Ovary (tissue), 9 donors: Measurements from ENCODE around the gene STX11. TPM values are rescaled to one million over a fixed set of nuclear protein-coding genes. Genes with fewer than 3 reads are reported as not detected.

Experiments used
- DNase-seq, 5 donors: peaks; one replicate each; pipeline ENCODE4 v3.0.0-alpha.2; 2019 to 2020
- H3K27ac ChIP-seq, 2 donors: fragments of 200-600 bp; one replicate each; pipeline versions ENCODE4 v1.5.1 to v1.8.0; 2019 to 2022
- H3K27me3 ChIP-seq: fragments of 200-600 bp; one replicate; pipeline ENCODE4 v1.8.0; 2022
- H3K36me3 ChIP-seq: fragments of 200-600 bp; sonication (generic); one replicate; pipeline ENCODE4 v1.5.1; 2019
- H3K4me1 ChIP-seq: one replicate; pipeline ENCODE4 v1.8.1; 2013; ENCODE audit warnings: mild to moderate bottlenecking, moderate library complexity; ENCODE audit not compliant: insufficient read depth
- H3K4me3 ChIP-seq: fragments of 200-600 bp; sonication (generic); one replicate; pipeline ENCODE4 v1.5.1; 2017
- H3K9me3 ChIP-seq, 2 donors: fragments of 200-600 bp in 1 of 2; sonication (generic) in 1 of 2; one replicate each; pipeline versions ENCODE4 v1.5.1 to v1.8.1; 2013 to 2019; ENCODE audit warnings: mild to moderate bottlenecking in 1 of 2, moderate library complexity in 1 of 2
- EP300 ChIP-seq: sonication (generic); formaldehyde crosslinking; IDR thresholded peaks from one replicate; pipeline ENCODE4 v1.6.1; 2017; ENCODE audit warnings: antibody characterized with exemption
- POLR2A ChIP-seq: fragments of 450-650 bp; IDR thresholded peaks from one replicate; pipeline ENCODE4 v1.6.1; 2017; ENCODE audit warnings: antibody characterized with exemption, mild to moderate bottlenecking, moderate library complexity
- WGBS, 3 donors: extraction: QIAGEN DNeasy Blood & Tissue Kit in 1 of 3; methylation state at CpG; one replicate each; pipeline versions ENCODE4 v1.1.5 to v1.1.7; 2013 to 2017; 5-methylcytosine and 5-hydroxymethylcytosine counted together
- intact Hi-C, 4 donors: fragments of 100-400 bp; cut with DNase I; formaldehyde crosslinking; loops; one replicate each; pipeline versions ENCODE4 v1.11.0 to v1.15.1; 2022 to 2023
- polyA plus RNA-seq, 2 donors: library from polyadenylated mRNA; stranded (reverse); fragments of 200-250 nt in 1 of 2; fragments of 350-450 nt in 1 of 2; fragmentation: Illumina TruSeq in 1 of 2; extraction: RNeasy Lipid Tissue Mini Kit (QIAGEN cat#74804) in 1 of 2; gene quantifications; one replicate each; pipeline ENCODE4 v1.2.3, GENCODE V29; 2013 to 2014
- total RNA-seq, 7 donors: library from RNA; depleted of rRNA in 2 of 7; stranded (reverse); fragments of >200 nt in 2 of 7; fragmentation: NEBNext Ultra II Directional in 3 of 7; extraction: Animal tissue kit (Norgen Biotek cat#: 25700) in 3 of 7; gene quantifications; one replicate each; pipeline versions ENCODE4 v1.1.0 to v1.2.4, GENCODE V29; 2016 to 2023
- TF ChIP-seq, protein P1 (sequence below), 3 donors: fragments of 450-650 bp in 2 of 3; fragments of 200-600 bp in 1 of 3; IDR thresholded peaks; one replicate each; pipeline versions ENCODE4 v1.5.1 to v1.8.0; 2016 to 2022; ENCODE audit warnings: antibody characterized with exemption in 3 of 3, mild to moderate bottlenecking in 1 of 3
- donor health status: DM: no; HTN: no; CAD: no; lungs with moderate emphysema.
- donor health status: DM: no; HTN: no; CAD: no.
- donor health status: Bipolar disorder and iron deficiency.
- donor health status: DM: yes; HTN: yes; CAD: no.
- donor health status: DM: no; HTN: no; CAD: no.
- donor health status: DM: yes; HTN: yes; CAD: no.

The STX11 gene
- total and polyA plus RNA-seq, 9 donors: 0.45 to 6.0 (median 1.7) TPM

- Histone ChIP-seq H3K4me1 (no peaks in the 10 kb centered on the region), H3K9me3 (no peaks in the 10 kb centered on the region), H3K4me3 (no peak overlapping the region), H3K27ac (no peak overlapping the region), H3K27me3 (no peaks in the 10 kb centered on the region), H3K36me3 (no peaks in the 10 kb centered on the region)
- TF ChIP-seq POLR2A (no peak), EP300 (no peak)
- TF ChIP-seq, protein P1, sequence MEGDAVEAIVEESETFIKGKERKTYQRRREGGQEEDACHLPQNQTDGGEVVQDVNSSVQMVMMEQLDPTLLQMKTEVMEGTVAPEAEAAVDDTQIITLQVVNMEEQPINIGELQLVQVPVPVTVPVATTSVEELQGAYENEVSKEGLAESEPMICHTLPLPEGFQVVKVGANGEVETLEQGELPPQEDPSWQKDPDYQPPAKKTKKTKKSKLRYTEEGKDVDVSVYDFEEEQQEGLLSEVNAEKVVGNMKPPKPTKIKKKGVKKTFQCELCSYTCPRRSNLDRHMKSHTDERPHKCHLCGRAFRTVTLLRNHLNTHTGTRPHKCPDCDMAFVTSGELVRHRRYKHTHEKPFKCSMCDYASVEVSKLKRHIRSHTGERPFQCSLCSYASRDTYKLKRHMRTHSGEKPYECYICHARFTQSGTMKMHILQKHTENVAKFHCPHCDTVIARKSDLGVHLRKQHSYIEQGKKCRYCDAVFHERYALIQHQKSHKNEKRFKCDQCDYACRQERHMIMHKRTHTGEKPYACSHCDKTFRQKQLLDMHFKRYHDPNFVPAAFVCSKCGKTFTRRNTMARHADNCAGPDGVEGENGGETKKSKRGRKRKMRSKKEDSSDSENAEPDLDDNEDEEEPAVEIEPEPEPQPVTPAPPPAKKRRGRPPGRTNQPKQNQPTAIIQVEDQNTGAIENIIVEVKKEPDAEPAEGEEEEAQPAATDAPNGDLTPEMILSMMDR (IDR thresholded peaks at IDR 0.05): no peak
- no peak for DNase-seq
- WGBS, 3 donors: 44 to 48% (median 47%) methylated on average over 1 of the region's 1 CpG
- intact Hi-C loops: loop anchor here in 3 of 4 donors (5.0 to 10.0 kb wide), 4 partner anchors 109 to 379 kb away; no protein-coding TSS in a partner anchor
Measured at GRCh38 chr6:144106206-144106605, 44.1 kb upstream of the STX11 start.

GRCh38 chr6:144110210-144110609, 40.1 kb upstream of the STX11 start:
- H3K27me3 ChIP-seq: no peaks in the 10 kb centered on the region
- no peak overlapping the region for H3K27ac ChIP-seq
- TF ChIP-seq EP300: no peak
- no peak for TF ChIP-seq POLR2A
- TF ChIP-seq, protein P1 (IDR thresholded peaks at IDR 0.05): no peak
- no peak for DNase-seq
- WGBS, 3 donors: 76 to 88% (median 87%) methylated on average over 5 of the region's 5 CpGs
- H3K9me3 ChIP-seq: no peaks in the 10 kb centered on the region
- no peak overlapping the region for H3K4me3 ChIP-seq
- H3K4me1 ChIP-seq: no peaks in the 10 kb centered on the region
- no peaks in the 10 kb centered on the region for H3K36me3 ChIP-seq
- intact Hi-C loops: no loop called here

DNA sequence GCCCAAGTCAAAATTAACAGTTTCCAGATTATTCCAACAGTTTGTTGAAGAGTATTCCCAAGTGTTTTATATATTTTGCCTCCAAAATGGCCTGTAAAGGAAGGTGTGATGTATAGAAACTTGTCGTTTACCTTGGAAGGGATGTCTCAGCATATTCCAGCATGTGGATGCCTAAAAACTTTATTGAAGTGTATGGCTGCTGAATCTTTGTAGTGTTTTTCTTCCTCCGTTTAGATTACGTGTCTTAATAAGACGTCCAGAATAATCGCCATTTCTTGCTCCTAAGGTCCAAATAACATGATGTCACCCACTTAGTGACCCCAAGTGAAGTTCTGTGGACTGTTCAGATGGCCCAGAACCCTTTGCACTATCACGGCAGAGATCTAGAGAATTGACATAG, 37.0 kb upstream of the STX11 start:
- DNase-seq: no peak
- TF ChIP-seq EP300 (no peak), POLR2A (no peak)
- TF ChIP-seq, protein P1 (IDR thresholded peaks at IDR 0.05): no peak
- Histone ChIP-seq H3K4me1 (no peaks in the 10 kb centered on the region), H3K9me3 (no peaks in the 10 kb centered on the region), H3K36me3 (no peaks in the 10 kb centered on the region), H3K27me3 (no peaks in the 10 kb centered on the region), H3K4me3 (no peak overlapping the region), H3K27ac (no peak overlapping the region)
- intact Hi-C loops: no loop called here
- WGBS, 3 donors: 92 to 94% (median 94%) methylated on average over 6 of the region's 6 CpGs

DNA sequence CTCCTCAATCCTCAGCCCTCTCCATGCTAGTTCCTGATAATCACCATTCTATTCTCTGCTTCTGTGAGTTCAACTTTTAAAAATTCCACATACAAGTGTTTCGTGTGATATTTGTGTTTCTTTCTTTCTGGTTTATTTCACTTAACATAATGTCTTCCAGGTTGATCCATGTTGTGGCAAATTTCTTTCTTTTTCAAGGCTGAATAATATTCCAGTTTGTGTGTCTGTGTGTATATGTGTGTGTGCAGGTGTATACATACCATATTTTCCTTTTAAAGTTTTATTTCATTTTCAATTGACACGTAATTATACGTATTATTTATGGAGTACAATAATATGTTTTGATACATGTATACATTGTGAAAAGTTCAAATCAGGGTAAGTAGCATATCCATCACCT, 35.1 kb upstream of the STX11 start:
- H3K27me3 ChIP-seq: no peaks in the 10 kb centered on the region
- no peak for DNase-seq
- TF ChIP-seq, protein P1 (IDR thresholded peaks at IDR 0.05): no peak
- TF ChIP-seq EP300 (no peak), POLR2A (no peak)
- no peaks in the 10 kb centered on the region for H3K9me3 ChIP-seq
- intact Hi-C loops: no loop called here
- WGBS, 3 donors: 89 to 96% (median 91%) methylated on average over 3 of the region's 3 CpGs
- H3K27ac ChIP-seq: no peak overlapping the region
- no peak overlapping the region for H3K4me3 ChIP-seq
- H3K36me3 ChIP-seq: no peaks in the 10 kb centered on the region
- no peaks in the 10 kb centered on the region for H3K4me1 ChIP-seq
